Measurements from ENCODE around the gene GALNT3. TPM values are rescaled to one million over a fixed set of nuclear protein-coding genes. Genes with fewer than 3 reads are reported as not detected.

Gene GALNT3
- total RNA-seq, 1 experiment from 2014 or later, result 18.5 TPM

DNA sequence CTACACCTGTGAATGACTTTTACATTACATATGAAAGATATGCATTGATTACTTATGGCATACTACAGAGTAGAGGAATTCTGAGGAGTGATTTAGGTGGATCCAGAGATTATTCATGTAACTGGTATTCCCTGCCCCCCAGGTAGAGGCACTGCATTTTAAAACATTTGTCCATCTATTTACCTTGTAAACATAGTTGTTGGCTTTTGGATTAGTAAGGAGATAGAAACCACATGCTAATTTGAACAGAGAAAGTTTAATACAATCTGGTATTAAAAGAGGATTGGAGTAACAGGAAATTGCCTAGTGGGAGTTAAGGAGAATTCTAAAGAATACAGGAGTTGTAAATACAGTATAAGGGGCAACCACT, 15.9 kb downstream of the GALNT3 start:
- DNase-seq, result no peak
- no peak overlapping the region for H2AK5ac ChIP-seq (ENCODE audit: insufficient read length, low read length)
- no peak overlapping the region for H3K4me2 ChIP-seq (ENCODE audit: insufficient read depth, insufficient read length, low read length)
- H3K14ac ChIP-seq (ENCODE audit: insufficient read depth, low read length), result no peak overlapping the region
- no peaks in the 10 kb centered on the region for H3K9me3 ChIP-seq (ENCODE audit: control insufficient read depth, low read depth, low read length)
- no peak overlapping the region for H2BK12ac ChIP-seq (ENCODE audit: insufficient read length, low read depth, low read length)
- no peak overlapping the region for H3T11ph ChIP-seq (ENCODE audit: low read length)
- TF ChIP-seq, protein P1, sequence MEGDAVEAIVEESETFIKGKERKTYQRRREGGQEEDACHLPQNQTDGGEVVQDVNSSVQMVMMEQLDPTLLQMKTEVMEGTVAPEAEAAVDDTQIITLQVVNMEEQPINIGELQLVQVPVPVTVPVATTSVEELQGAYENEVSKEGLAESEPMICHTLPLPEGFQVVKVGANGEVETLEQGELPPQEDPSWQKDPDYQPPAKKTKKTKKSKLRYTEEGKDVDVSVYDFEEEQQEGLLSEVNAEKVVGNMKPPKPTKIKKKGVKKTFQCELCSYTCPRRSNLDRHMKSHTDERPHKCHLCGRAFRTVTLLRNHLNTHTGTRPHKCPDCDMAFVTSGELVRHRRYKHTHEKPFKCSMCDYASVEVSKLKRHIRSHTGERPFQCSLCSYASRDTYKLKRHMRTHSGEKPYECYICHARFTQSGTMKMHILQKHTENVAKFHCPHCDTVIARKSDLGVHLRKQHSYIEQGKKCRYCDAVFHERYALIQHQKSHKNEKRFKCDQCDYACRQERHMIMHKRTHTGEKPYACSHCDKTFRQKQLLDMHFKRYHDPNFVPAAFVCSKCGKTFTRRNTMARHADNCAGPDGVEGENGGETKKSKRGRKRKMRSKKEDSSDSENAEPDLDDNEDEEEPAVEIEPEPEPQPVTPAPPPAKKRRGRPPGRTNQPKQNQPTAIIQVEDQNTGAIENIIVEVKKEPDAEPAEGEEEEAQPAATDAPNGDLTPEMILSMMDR (conservative IDR thresholded peaks at IDR 0.05), result no peak
- peaks cover 47 to 61% (median 56%) of the 10 kb centered on the region in 3 experiments for H3K36me3 Mint-ChIP-seq (ENCODE audit: insufficient read depth in 1 of 3, low read depth in 3 of 3)
- no peak overlapping the region for H2BK120ac ChIP-seq (ENCODE audit: low read depth, low read length, poor library complexity, severe bottlenecking)
- no peak overlapping the region for H4K5ac ChIP-seq (ENCODE audit: insufficient read length, low read depth, low read length)
- no peak overlapping the region for H3K56ac ChIP-seq (ENCODE audit: insufficient read length, low read depth, low read length)
- no peak overlapping the region for H3K23ac ChIP-seq (ENCODE audit: insufficient read length, low read depth, low read length)
- H3K4me1 Mint-ChIP-seq, result peaks cover 28 to 42% of the 10 kb centered on the region in 2 experiments
- H2BK5ac ChIP-seq (ENCODE audit: insufficient read length, low read length), result no peak overlapping the region
- no peaks in the 10 kb centered on the region for H3K27me3 Mint-ChIP-seq (ENCODE audit: low read depth)
- peaks cover 10 to 11% of the 10 kb centered on the region in 2 experiments for H3K9me3 Mint-ChIP-seq
- H4K20me1 ChIP-seq (ENCODE audit: control insufficient read depth, insufficient read depth, insufficient read length), result no peaks in the 10 kb centered on the region
- H3K9ac ChIP-seq (ENCODE audit: extremely low read depth, insufficient read length, low read length), result no peak overlapping the region
- H3K4ac ChIP-seq (ENCODE audit: low read depth, low read length), result no peak overlapping the region
- H3K23me2 ChIP-seq (ENCODE audit: insufficient read length, low read depth, low read length, poor library complexity, severe bottlenecking), result no peaks in the 10 kb centered on the region
- H3K27ac Mint-ChIP-seq, result peak overlapping the region in 2 of 3 experiments; percentile 12 to 66; a peak in 6 of 7 replicates
- peaks cover 11% of the 10 kb centered on the region for H3K79me1 ChIP-seq (ENCODE audit: insufficient read depth, low read depth, low read length, poor library complexity, severe bottlenecking)
- no peak overlapping the region for H2AFZ ChIP-seq (ENCODE audit: low read length)
- H3K4me1 ChIP-seq (ENCODE audit: insufficient read depth, low read length), result peaks cover 15% of the 10 kb centered on the region
- no peak overlapping the region for H4K8ac ChIP-seq (replicated peaks; ENCODE audit: insufficient read length, low read depth, low read length)
- H2BK20ac ChIP-seq (ENCODE audit: low read depth, low read length, poor library complexity, severe bottlenecking), result no peak overlapping the region
- H4K91ac ChIP-seq (ENCODE audit: insufficient read length, low read depth, low read length), result no peak overlapping the region
- H3K79me2 ChIP-seq (ENCODE audit: insufficient read depth, low read length), result peaks cover 26% of the 10 kb centered on the region; the same call in 1 of the 2 replicates
- H3K4me3 Mint-ChIP-seq, result no peak overlapping the region
- H3K18ac ChIP-seq (ENCODE audit: insufficient read length, low read depth, low read length), result no peak overlapping the region
- H2BK15ac ChIP-seq (ENCODE audit: low read depth, low read length), result no peak overlapping the region
- no peaks in the 10 kb centered on the region for H3K27me3 ChIP-seq (ENCODE audit: insufficient read depth, low read length)
- H3K27ac ChIP-seq (ENCODE audit: insufficient read length, low read depth, low read length), result no peak overlapping the region

All from H9 (cell line).